Panc1 (cell line): ENCODE results near the gene EEF1A2.

ENCODE experiments used
- CTCF ChIP-seq: fragments of 450-650 bp; IDR thresholded peaks from 2 replicates; pipeline ENCODE4 v1.5.1; 2017; ENCODE audit warnings: mild to moderate bottlenecking
- POLR2AphosphoS5 ChIP-seq: IDR thresholded peaks from 2 replicates; pipeline ENCODE4 v1.6.1; 2012; ENCODE audit warnings: mild to moderate bottlenecking, low read depth, low read length, moderate library complexity
- REST ChIP-seq, 2 experiments: IDR thresholded peaks; 2 replicates each; pipeline ENCODE4 v1.6.1; 2011 to 2012; ENCODE audit warnings: low read depth in 2 of 2, control low read depth in 1 of 2, low read length in 1 of 2, mild to moderate bottlenecking in 1 of 2, moderate library complexity in 1 of 2; ENCODE audit not compliant: insufficient read depth in 1 of 2
- SIN3A ChIP-seq: IDR thresholded peaks from 2 replicates; pipeline ENCODE4 v1.6.1; 2012; ENCODE audit warnings: low read depth, mild to moderate bottlenecking, low read length, moderate library complexity, borderline replicate concordance; ENCODE audit not compliant: insufficient read depth

DNA sequence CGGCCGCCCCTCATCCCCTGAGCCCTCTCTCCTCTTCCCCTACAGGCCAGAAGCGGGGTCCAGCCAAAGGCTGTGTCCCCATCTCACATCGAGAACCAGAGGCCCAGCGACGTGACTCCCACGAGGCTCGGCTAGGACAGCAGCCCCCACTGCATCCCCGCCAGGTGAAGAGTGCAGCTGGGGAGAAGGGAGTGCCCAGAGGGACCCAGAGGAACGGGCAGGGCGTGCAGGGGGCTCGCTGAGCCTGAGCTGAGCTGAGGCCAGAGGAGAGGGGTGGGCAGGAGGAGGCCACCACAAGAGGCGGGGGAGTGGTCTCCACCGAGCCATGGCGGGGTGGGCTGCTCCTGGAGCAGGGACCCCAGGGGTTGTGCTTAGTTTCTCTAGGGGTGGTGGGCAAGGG lies 59.0 kb downstream of the EEF1A2 start:
- TF ChIP-seq POLR2AphosphoS5 (no peak), CTCF (no peak), REST (IDR thresholded peaks at IDR 0.05; ENCODE audit: insufficient read depth in 1 of 2, low read depth in 2 of 2, low read length in 1 of 2) (no peak), SIN3A (no peak)
